Measurements from ENCODE around the gene NRCAM.

GRCh38 chr7:108310351-108310750, 145.9 kb downstream of the NRCAM start:
- TF ChIP-seq CTCF (conservative IDR thresholded peaks at IDR 0.05) (no peak), ZFX (IDR thresholded peaks at IDR 0.05) (no peak)

All from C4-2B (cell line).